Thoracic aorta (tissue), 2 donors: ENCODE data around the gene SAMD5. TPM values are rescaled to one million over a fixed set of nuclear protein-coding genes. Genes with fewer than 3 reads are reported as not detected.

ENCODE experiments used
- ATAC-seq: fragments of 150-250 bp; one replicate; pipeline ENCODE4 v1.8.0; 2017; ENCODE audit warnings: low read depth; ENCODE audit not compliant: insufficient number of reproducible peaks, low FRiP score
- DNase-seq: peaks from one replicate; pipeline ENCODE4 v3.0.0-alpha.2; 2020; ENCODE audit warnings: low spot score
- H3K27ac ChIP-seq, 2 donors: fragments of 200-600 bp; sonication (generic); 1 replicate in 1 of 2; 2 replicates in 1 of 2; pipeline ENCODE4 v1.5.1; 2016; ENCODE audit warnings: mild to moderate bottlenecking in 2 of 2, moderate library complexity in 2 of 2
- H3K27me3 ChIP-seq: fragments of 200-600 bp; sonication (generic); replicated peaks from 2 replicates; pipeline ENCODE4 v1.6.0; 2016; ENCODE audit warnings: mild to moderate bottlenecking; ENCODE audit not compliant: insufficient read depth
- H3K36me3 ChIP-seq: fragments of 200-600 bp; sonication (generic); one replicate; pipeline ENCODE4 v1.5.1; 2016
- H3K4me1 ChIP-seq, 2 donors: fragments of 200-600 bp; sonication (generic); 1 replicate in 1 of 2; 2 replicates in 1 of 2; pipeline versions ENCODE4 v1.5.1 to v1.6.0; 2016; ENCODE audit warnings: low read depth in 2 of 2, mild to moderate bottlenecking in 1 of 2; ENCODE audit not compliant: control insufficient read depth in 1 of 2
- H3K4me3 ChIP-seq: fragments of 200-600 bp; sonication (generic); 2 replicates; pipeline ENCODE4 v1.5.1; 2016; ENCODE audit warnings: mild to moderate bottlenecking
- H3K9me3 ChIP-seq: fragments of 200-600 bp; sonication (generic); 2 replicates; pipeline ENCODE4 v1.5.1; 2016
- total RNA-seq, 2 donors: library from RNA; depleted of rRNA; stranded (reverse); fragments of >200 nt; gene quantifications; one replicate each; pipeline versions ENCODE4 v1.1.0 to v1.2.3, GENCODE V29; 2016
- TF ChIP-seq, protein P1 (sequence below): fragments of 200-600 bp; sonication (generic); IDR thresholded peaks from one replicate; pipeline ENCODE4 v1.5.1; 2019; ENCODE audit warnings: antibody characterized with exemption

Gene SAMD5
- total RNA-seq, 2 donors from 2014 or later, result 1.6 to 4.7 TPM

- Histone ChIP-seq H3K27ac (no peak overlapping the region), H3K27me3 (no peaks in the 10 kb centered on the region), H3K36me3 (no peaks in the 10 kb centered on the region), H3K9me3 (no peaks in the 10 kb centered on the region), H3K4me3 (no peak overlapping the region), H3K4me1 (peaks cover 0 to 16% of the 10 kb centered on the region in 2 donors)
- TF ChIP-seq, protein P1, sequence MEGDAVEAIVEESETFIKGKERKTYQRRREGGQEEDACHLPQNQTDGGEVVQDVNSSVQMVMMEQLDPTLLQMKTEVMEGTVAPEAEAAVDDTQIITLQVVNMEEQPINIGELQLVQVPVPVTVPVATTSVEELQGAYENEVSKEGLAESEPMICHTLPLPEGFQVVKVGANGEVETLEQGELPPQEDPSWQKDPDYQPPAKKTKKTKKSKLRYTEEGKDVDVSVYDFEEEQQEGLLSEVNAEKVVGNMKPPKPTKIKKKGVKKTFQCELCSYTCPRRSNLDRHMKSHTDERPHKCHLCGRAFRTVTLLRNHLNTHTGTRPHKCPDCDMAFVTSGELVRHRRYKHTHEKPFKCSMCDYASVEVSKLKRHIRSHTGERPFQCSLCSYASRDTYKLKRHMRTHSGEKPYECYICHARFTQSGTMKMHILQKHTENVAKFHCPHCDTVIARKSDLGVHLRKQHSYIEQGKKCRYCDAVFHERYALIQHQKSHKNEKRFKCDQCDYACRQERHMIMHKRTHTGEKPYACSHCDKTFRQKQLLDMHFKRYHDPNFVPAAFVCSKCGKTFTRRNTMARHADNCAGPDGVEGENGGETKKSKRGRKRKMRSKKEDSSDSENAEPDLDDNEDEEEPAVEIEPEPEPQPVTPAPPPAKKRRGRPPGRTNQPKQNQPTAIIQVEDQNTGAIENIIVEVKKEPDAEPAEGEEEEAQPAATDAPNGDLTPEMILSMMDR, result no peak
- no peak for ATAC-seq
- no peak for DNase-seq
Observed at GRCh38 chr6:147577488-147577887, 69.0 kb downstream of the SAMD5 start.

DNA sequence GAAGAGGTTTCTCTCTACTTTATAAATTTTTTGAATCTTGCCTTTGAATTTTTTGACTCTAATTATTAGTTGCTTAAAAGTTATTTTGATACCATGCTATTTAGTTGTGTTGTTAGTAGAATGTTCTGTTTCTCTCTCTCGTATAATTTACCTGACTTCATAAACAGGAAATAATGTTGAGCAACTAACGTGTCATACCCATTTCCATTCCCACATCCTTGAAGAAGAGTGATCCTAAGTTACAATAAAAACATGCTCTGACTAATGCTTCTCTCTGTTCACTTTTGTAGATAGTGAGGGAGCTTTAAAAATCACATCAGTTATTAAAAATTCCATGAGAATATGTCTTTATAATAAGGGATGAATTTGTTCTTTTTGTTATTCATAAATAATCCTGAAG, 69.7 kb downstream of the SAMD5 start:
- H3K27ac ChIP-seq, result no peak overlapping the region
- TF ChIP-seq, protein P1, result no peak
- H3K27me3 ChIP-seq, result no peaks in the 10 kb centered on the region
- H3K4me1 ChIP-seq, result peaks cover 0 to 22% of the 10 kb centered on the region in 2 donors
- H3K9me3 ChIP-seq, result no peaks in the 10 kb centered on the region
- H3K36me3 ChIP-seq, result no peaks in the 10 kb centered on the region
- DNase-seq (no peak), ATAC-seq (no peak)
- no peak overlapping the region for H3K4me3 ChIP-seq

GRCh38 chr6:147578883-147579282, 70.4 kb downstream of the SAMD5 start:
- ATAC-seq (no peak), DNase-seq (no peak)
- H3K4me1 ChIP-seq, result peaks cover 0 to 24% of the 10 kb centered on the region in 2 donors
- TF ChIP-seq, protein P1, result no peak
- no peaks in the 10 kb centered on the region for H3K27me3 ChIP-seq
- no peaks in the 10 kb centered on the region for H3K36me3 ChIP-seq
- H3K4me3 ChIP-seq, result no peak overlapping the region
- H3K9me3 ChIP-seq, result no peaks in the 10 kb centered on the region
- no peak overlapping the region for H3K27ac ChIP-seq

DNA sequence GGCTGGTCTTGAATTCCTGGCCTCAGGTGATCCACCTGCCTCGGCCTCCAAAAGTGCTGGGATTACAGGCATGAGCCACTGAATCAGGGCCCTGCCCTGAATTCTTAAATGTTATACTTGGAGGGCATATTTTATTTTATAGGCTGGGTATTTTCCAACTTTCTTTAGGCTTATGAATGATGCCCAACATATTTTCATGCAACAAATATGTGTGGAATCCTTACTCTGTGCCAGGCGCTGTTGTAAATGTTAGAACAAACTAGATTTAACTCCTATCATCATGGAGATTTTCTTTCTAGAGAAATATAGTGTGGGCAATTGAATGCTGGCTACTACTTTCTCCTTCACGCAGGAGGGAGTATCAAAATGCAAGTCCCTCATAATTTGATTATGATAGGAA, 71.2 kb downstream of the SAMD5 start:
- DNase-seq (no peak), ATAC-seq (no peak)
- Histone ChIP-seq H3K27me3 (no peaks in the 10 kb centered on the region), H3K36me3 (no peaks in the 10 kb centered on the region), H3K9me3 (no peaks in the 10 kb centered on the region), H3K4me1 (peaks cover 0 to 24% of the 10 kb centered on the region in 2 donors), H3K4me3 (no peak overlapping the region), H3K27ac (no peak overlapping the region)
- TF ChIP-seq, protein P1, result no peak

DNA sequence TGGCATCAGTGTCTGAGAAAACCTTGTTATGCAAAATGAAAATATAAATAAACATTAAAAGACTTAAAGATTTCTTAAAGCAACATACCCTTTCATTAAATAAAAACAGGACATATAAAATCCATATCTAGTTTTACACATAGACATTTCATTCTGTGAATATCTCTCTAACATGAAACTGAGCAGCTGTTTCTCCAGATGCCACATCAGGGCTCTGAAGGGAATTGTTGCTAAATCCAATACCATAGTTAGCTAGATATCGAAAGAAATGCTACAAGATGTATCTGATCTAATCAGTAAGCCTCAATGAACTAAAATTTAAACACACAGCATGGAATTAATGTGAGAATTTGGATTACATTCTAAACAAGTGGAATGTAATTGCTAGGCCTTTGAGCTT, 74.5 kb downstream of the SAMD5 start:
- TF ChIP-seq, protein P1, result no peak

More for the DNA sequence above, 74.5 kb downstream of the SAMD5 start:
- ATAC-seq (no peak), DNase-seq (no peak)
- Histone ChIP-seq H3K9me3 (no peaks in the 10 kb centered on the region), H3K4me3 (no peak overlapping the region), H3K36me3 (no peaks in the 10 kb centered on the region), H3K27ac (no peak overlapping the region), H3K27me3 (no peaks in the 10 kb centered on the region), H3K4me1 (peaks cover 3 to 46% of the 10 kb centered on the region in 2 donors)
